DOHH2 (cell line): Measurements from ENCODE around the gene BAZ2B.

Experiments used
- H3F3A ChIP-seq: fragments of 200-600 bp; sonication (generic), shearing (Covaris generic); 2 replicates; pipeline ENCODE4 v1.6.0; 2016; ENCODE audit warnings: antibody characterized with exemption, mild to moderate bottlenecking; ENCODE audit not compliant: control insufficient read depth, insufficient read depth
- H3K27ac ChIP-seq: fragments of 200-600 bp; sonication (generic); 2 replicates; pipeline ENCODE4 v1.5.1; 2014; ENCODE audit warnings: low read depth, mild to moderate bottlenecking, low read length, moderate library complexity
- H3K27me3 ChIP-seq: fragments of 200-600 bp; sonication (generic); 2 replicates; pipeline ENCODE4 v1.6.1; 2014; ENCODE audit warnings: mild to moderate bottlenecking, low read length, mixed read lengths; ENCODE audit not compliant: control insufficient read depth
- H3K36me3 ChIP-seq: fragments of 200-600 bp; sonication (generic); 2 replicates; pipeline ENCODE4 v1.6.1; 2014; ENCODE audit warnings: mild to moderate bottlenecking, low read length, moderate library complexity, mixed read lengths; ENCODE audit not compliant: control insufficient read depth
- H3K4me1 ChIP-seq: fragments of 200-600 bp; sonication (generic); 2 replicates; pipeline ENCODE4 v1.6.1; 2014; ENCODE audit warnings: mild to moderate bottlenecking, low read length, mixed read lengths; ENCODE audit not compliant: control insufficient read depth
- H3K4me2 ChIP-seq: fragments of 200-600 bp; sonication (generic); 2 replicates; pipeline ENCODE4 v1.6.0; 2014; ENCODE audit warnings: mild to moderate bottlenecking, low read length, moderate library complexity
- H3K4me3 ChIP-seq: fragments of 200-600 bp; sonication (generic); 2 replicates; pipeline ENCODE4 v1.5.1; 2014; ENCODE audit warnings: mild to moderate bottlenecking, low read length, mixed read lengths
- H3K79me2 ChIP-seq: fragments of 200-600 bp; sonication (generic); 2 replicates; pipeline ENCODE4 v1.6.1; 2014; ENCODE audit warnings: mild to moderate bottlenecking, low read length, mixed read lengths; ENCODE audit not compliant: control insufficient read depth
- H3K9me2 ChIP-seq: fragments of 200-600 bp; sonication (generic); replicated peaks from 2 replicates; pipeline ENCODE4 v1.6.1; 2014; ENCODE audit warnings: mild to moderate bottlenecking, low read length, mixed read lengths; ENCODE audit not compliant: control insufficient read depth
- H3K9me3 ChIP-seq: fragments of 200-600 bp; sonication (generic); 2 replicates; pipeline ENCODE4 v1.6.1; 2014; ENCODE audit warnings: antibody characterized with exemption, low read length, mixed read lengths; ENCODE audit not compliant: control insufficient read depth, insufficient read depth
- H4K20me1 ChIP-seq: fragments of 200-600 bp; sonication (generic); 2 replicates; pipeline ENCODE4 v1.6.0; 2014; ENCODE audit warnings: low read depth, mild to moderate bottlenecking, antibody characterized with exemption, low read length, moderate library complexity; ENCODE audit not compliant: control insufficient read depth, insufficient read depth
- EZH2phosphoT487 ChIP-seq: fragments of 200-600 bp; sonication (generic); IDR thresholded peaks from 2 replicates; pipeline ENCODE4 v1.6.1; 2017; ENCODE audit warnings: borderline replicate concordance, mild to moderate bottlenecking, antibody characterized with exemption, low read length, moderate library complexity, mixed read lengths
- TF ChIP-seq, protein P1 (sequence below): fragments of 200-600 bp; sonication (generic); IDR thresholded peaks from one replicate; pipeline ENCODE4 v1.5.1; 2014; ENCODE audit warnings: antibody characterized with exemption, mild to moderate bottlenecking, low read depth, low read length; ENCODE audit not compliant: poor library complexity, severe bottlenecking

Gene BAZ2B

DNA sequence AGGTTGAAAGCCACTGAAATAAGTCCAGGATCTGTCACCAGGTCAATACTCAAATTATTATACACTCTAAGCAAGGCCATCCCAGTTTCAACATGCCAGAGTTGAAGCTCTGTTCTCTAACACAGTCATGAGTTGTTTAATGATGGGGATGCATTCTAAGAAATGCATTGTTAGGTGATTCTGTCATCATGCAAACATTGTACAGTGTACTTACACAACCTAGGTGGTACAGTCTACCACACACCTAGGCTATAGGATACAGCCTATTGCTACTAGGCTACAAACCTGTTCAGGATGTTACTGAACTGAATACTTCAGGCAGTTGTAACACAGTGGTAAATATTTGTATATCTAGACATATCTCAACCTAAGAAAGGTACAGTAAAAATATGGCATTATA, 162.2 kb downstream of the BAZ2B start:
- TF ChIP-seq EZH2phosphoT487 = no peak
- TF ChIP-seq, protein P1, sequence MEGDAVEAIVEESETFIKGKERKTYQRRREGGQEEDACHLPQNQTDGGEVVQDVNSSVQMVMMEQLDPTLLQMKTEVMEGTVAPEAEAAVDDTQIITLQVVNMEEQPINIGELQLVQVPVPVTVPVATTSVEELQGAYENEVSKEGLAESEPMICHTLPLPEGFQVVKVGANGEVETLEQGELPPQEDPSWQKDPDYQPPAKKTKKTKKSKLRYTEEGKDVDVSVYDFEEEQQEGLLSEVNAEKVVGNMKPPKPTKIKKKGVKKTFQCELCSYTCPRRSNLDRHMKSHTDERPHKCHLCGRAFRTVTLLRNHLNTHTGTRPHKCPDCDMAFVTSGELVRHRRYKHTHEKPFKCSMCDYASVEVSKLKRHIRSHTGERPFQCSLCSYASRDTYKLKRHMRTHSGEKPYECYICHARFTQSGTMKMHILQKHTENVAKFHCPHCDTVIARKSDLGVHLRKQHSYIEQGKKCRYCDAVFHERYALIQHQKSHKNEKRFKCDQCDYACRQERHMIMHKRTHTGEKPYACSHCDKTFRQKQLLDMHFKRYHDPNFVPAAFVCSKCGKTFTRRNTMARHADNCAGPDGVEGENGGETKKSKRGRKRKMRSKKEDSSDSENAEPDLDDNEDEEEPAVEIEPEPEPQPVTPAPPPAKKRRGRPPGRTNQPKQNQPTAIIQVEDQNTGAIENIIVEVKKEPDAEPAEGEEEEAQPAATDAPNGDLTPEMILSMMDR = no peak
- Histone ChIP-seq H3K27ac (no peak overlapping the region), H3K9me2 (no peaks in the 10 kb centered on the region), H3K9me3 (no peaks in the 10 kb centered on the region), H3K36me3 (no peaks in the 10 kb centered on the region), H3K4me1 (peaks cover 7% of the 10 kb centered on the region), H4K20me1 (no peaks in the 10 kb centered on the region), H3K4me3 (no peak overlapping the region), H3K4me2 (no peak overlapping the region), H3F3A (no peaks in the 10 kb centered on the region), H3K79me2 (no peaks in the 10 kb centered on the region), H3K27me3 (no peaks in the 10 kb centered on the region)

DNA sequence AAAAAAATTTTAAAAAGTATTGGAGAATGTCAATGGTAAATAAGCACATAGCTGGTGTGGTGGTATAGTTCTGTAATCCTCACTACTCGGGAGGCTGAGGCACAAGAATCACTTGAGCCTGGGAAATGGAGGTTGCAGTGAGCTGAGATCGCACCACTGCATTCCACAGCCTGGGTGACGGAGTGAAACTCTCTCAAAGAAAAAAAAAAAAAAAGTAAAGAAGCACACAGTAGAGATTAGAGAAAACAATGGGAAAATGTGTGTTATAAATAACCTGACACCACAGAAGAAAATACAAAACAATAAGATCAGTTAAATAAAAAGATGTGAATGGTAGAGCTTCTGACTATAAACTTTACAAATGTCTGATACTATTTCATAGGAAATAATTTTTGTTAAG, 166.2 kb downstream of the BAZ2B start:
- TF ChIP-seq EZH2phosphoT487 = no peak
- TF ChIP-seq, protein P1 = no peak
- Histone ChIP-seq H4K20me1 (no peaks in the 10 kb centered on the region), H3K79me2 (no peaks in the 10 kb centered on the region), H3K4me3 (no peak overlapping the region), H3K9me3 (no peaks in the 10 kb centered on the region), H3F3A (no peaks in the 10 kb centered on the region), H3K27me3 (no peaks in the 10 kb centered on the region), H3K9me2 (no peaks in the 10 kb centered on the region), H3K36me3 (peaks cover 14% of the 10 kb centered on the region), H3K4me1 (no peaks in the 10 kb centered on the region), H3K4me2 (no peak overlapping the region), H3K27ac (no peak overlapping the region)

DNA sequence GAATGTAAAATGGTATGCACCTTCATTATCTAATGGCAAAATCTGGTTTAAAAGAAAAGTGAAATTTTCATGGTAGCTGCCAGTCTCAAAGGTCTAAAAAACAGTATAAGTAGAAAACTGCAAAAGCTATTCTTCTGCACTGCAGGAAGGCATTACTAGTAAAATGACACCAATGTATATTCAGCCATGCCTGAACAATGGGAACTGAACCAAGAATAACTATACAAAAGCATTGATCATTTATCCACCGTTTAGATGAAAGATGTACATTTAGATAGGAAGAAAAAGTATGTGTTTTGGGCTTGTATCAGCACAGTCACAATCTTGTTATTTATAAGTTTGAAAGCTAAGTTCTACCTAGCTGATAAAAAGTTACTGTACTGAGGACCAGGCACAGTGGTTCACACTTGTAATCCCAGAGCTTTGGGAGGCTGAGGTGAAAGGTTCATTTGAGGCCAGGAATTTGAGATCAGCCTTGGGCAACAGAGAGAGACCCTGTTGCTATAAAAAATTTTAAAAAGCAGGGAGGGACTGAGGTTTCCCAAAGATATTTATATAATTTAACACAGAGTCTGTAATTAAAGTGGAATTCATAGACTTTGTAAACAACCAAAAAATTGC, 166.7 kb downstream of the BAZ2B start:
- Histone ChIP-seq H3K27me3 (no peaks in the 10 kb centered on the region), H3K4me3 (no peak overlapping the region), H3F3A (no peaks in the 10 kb centered on the region), H3K27ac (no peak overlapping the region), H4K20me1 (no peaks in the 10 kb centered on the region), H3K36me3 (peaks cover 18% of the 10 kb centered on the region), H3K9me3 (no peaks in the 10 kb centered on the region), H3K79me2 (no peaks in the 10 kb centered on the region), H3K4me2 (no peak overlapping the region), H3K4me1 (no peaks in the 10 kb centered on the region), H3K9me2 (no peaks in the 10 kb centered on the region)
- TF ChIP-seq, protein P1 = no peak
- TF ChIP-seq EZH2phosphoT487 = no peak

DNA sequence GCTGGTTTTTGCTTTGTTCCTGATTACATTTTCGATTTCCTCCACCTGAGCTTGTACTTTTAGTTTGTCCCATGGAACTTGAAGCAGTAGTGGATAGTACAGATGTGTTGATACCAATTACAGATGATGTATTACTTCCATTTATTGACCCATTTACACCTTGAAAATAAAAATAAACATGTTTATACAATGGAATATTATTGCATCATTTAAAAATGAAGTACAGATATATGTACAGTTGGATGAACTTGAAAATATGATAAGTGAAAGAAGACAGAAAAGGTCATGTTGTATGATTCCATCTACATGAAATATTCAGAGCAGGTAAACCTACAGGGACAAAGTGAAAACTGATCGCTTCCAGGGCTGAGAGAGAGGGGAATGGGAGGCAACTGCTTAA, 169.5 kb downstream of the BAZ2B start:
- H3K9me3 ChIP-seq = no peaks in the 10 kb centered on the region
- TF ChIP-seq, protein P1 = no peak
- no peak for TF ChIP-seq EZH2phosphoT487
- H3K27ac ChIP-seq = no peak overlapping the region
- H3K79me2 ChIP-seq = no peaks in the 10 kb centered on the region
- no peaks in the 10 kb centered on the region for H3K4me1 ChIP-seq
- no peaks in the 10 kb centered on the region for H4K20me1 ChIP-seq
- H3K9me2 ChIP-seq = no peaks in the 10 kb centered on the region
- H3K36me3 ChIP-seq = peaks cover 29% of the 10 kb centered on the region
- H3F3A ChIP-seq = no peaks in the 10 kb centered on the region
- H3K4me3 ChIP-seq = no peak overlapping the region
- no peak overlapping the region for H3K4me2 ChIP-seq
- no peaks in the 10 kb centered on the region for H3K27me3 ChIP-seq
